Ovary (tissue), 3 donors: Measurements from ENCODE around the gene TMOD4.

Experiments
- EP300 ChIP-seq: sonication (generic); formaldehyde crosslinking; IDR thresholded peaks from one replicate; pipeline ENCODE4 v1.6.1; 2017; ENCODE audit warnings: antibody characterized with exemption
- POLR2A ChIP-seq: fragments of 450-650 bp; IDR thresholded peaks from one replicate; pipeline ENCODE4 v1.6.1; 2017; ENCODE audit warnings: antibody characterized with exemption, mild to moderate bottlenecking, moderate library complexity
- TF ChIP-seq, protein P1 (sequence below), 3 donors: fragments of 450-650 bp in 2 of 3; fragments of 200-600 bp in 1 of 3; IDR thresholded peaks; one replicate each; pipeline versions ENCODE4 v1.5.1 to v1.8.0; 2016 to 2022; ENCODE audit warnings: antibody characterized with exemption in 3 of 3, mild to moderate bottlenecking in 1 of 3
- donor health status: DM: no; HTN: no; CAD: no.

DNA sequence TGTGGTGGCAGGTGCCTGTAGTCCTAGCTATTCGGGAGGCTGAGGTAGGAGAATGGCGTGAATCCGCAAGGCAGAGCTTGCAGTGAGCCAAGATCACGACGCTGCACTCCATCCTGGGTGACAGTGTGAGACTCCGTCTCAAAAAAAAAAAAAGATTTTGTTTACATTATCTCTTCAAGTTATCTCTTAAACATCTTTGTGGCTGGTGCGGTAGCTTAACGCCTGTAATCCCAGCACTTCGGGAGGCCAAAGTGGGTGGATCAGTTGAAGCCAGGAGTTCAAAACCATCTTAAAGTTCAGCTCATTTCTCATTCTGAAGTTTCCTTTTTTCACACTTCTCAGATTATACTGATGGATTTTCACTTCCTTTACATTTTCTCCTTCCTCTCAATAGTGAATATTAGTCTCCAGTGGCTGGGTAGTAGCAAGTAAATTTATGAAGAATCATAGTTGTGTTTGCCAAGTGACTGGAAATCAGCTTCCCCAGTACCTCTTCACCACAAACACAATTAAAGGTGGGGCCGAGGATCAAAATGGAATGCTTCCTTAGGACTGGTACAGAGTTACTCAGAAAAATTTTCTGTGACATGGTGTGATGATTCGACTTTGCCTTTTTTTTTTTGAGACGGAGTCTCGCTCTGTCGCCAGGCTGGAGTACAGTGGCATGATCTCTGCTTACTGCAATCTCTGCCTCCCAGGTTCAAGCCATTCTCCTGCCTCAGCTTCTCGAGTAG is 36.4 kb upstream of the TMOD4 start:
- TF ChIP-seq, protein P1, sequence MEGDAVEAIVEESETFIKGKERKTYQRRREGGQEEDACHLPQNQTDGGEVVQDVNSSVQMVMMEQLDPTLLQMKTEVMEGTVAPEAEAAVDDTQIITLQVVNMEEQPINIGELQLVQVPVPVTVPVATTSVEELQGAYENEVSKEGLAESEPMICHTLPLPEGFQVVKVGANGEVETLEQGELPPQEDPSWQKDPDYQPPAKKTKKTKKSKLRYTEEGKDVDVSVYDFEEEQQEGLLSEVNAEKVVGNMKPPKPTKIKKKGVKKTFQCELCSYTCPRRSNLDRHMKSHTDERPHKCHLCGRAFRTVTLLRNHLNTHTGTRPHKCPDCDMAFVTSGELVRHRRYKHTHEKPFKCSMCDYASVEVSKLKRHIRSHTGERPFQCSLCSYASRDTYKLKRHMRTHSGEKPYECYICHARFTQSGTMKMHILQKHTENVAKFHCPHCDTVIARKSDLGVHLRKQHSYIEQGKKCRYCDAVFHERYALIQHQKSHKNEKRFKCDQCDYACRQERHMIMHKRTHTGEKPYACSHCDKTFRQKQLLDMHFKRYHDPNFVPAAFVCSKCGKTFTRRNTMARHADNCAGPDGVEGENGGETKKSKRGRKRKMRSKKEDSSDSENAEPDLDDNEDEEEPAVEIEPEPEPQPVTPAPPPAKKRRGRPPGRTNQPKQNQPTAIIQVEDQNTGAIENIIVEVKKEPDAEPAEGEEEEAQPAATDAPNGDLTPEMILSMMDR (IDR thresholded peaks at IDR 0.05) = no peak
- TF ChIP-seq POLR2A (no peak), EP300 (no peak)
